ENCODE data around the gene NAV2.

DNA sequence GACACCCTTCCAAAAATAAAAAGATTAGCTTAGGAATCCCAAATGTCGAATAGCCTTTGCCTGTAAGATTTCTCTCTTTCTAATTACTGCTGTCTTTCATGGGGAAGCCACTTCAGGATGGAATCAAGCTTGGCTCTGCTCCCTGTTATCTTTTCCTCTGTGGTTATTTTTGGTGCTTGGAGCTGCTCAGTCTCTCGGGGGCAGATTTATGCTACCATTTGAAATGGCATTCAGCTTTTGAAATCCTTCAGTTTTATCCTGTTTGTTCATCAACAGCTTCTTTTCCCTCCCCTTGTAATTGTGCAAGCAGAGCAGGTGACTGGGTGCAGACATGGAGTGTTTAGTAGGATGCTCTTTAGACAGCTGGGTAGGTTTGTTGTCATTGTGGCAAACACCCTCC, 336.6 kb downstream of the NAV2 start:
- TF ChIP-seq CTCF (IDR thresholded peaks at IDR 0.05 in 8 of 11, conservative IDR thresholded peaks at IDR 0.05 in 3 of 11) (no peak), POLR2A (IDR thresholded peaks at IDR 0.05) (no peak), POLR2AphosphoS5 (IDR thresholded peaks at IDR 0.05) (no peak)
